ENCODE results near the gene CNTN5.

CNTN5 gene

DNA sequence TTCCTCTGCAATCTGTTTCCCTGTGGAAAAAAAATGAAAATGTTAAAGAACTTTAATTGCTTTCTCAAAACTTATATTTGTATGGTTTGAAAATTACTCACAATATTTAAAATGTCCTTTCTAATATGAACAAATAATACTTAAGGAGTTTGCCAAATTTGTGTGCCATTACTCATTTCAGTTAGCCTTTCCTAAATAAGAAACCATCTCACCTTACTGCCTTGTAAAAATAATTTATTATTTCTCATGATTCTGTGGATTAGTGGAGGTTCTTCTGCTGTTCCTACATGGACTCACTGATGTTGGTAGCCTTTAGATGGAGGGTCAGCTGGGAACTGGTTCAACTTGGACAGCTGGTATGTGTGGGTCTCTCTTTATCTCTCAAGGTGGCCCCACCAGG lies 428.6 kb downstream of the CNTN5 start:
- Histone ChIP-seq H3K27me3 (ENCODE audit: control insufficient read depth in 2 of 2, insufficient read depth in 2 of 2, low read length in 2 of 2) (no peaks in the 10 kb centered on the region), H3K36me3 (ENCODE audit: control insufficient read depth in 2 of 2, insufficient read depth in 2 of 2, low read length in 2 of 2) (no peaks in the 10 kb centered on the region), H3K9ac (ENCODE audit: low read depth in 1 of 2, low read length in 2 of 2) (no peak overlapping the region), H3K4me1 (ENCODE audit: control insufficient read depth in 2 of 2, insufficient read depth in 2 of 2, low read length in 2 of 2) (no peaks in the 10 kb centered on the region), H3K9me3 (ENCODE audit: control insufficient read depth in 2 of 2, low read length in 2 of 2) (no peaks in the 10 kb centered on the region), H3K27ac (ENCODE audit: low read depth in 2 of 2, low read length in 2 of 2) (no peak overlapping the region), H3K4me3 (ENCODE audit: low read length in 2 of 2) (no peak overlapping the region)

GRCh38 chr11:99452075-99452474 lies 431.3 kb downstream of the CNTN5 start:
- no peaks in the 10 kb centered on the region for H3K9me3 ChIP-seq (ENCODE audit: control insufficient read depth in 2 of 2, low read length in 2 of 2)

DNA sequence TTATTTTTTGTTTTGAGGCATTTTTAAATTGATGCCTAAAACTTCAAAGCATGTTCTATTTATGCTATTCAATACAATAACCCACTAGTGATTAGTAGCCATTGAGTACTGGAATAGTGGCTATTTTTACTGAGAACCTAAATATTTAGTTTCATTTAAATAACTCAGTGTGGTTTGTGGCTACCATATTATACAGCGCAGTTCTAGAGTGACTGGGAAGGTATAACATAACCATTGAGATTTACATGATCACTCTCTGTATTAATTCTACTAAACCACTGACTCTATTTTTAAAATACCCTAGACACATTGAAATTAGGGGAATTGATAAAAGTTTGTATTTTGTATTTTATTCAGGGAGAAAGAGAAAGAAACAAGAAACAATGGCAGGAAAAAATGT lies 441.2 kb downstream of the CNTN5 start:
- Histone ChIP-seq H3K36me3 (ENCODE audit: control insufficient read depth in 2 of 2, insufficient read depth in 2 of 2, low read length in 2 of 2) (no peaks in the 10 kb centered on the region), H3K27me3 (ENCODE audit: control insufficient read depth in 2 of 2, insufficient read depth in 2 of 2, low read length in 2 of 2) (no peaks in the 10 kb centered on the region), H3K9ac (ENCODE audit: low read depth in 1 of 2, low read length in 2 of 2) (no peak overlapping the region), H3K4me1 (ENCODE audit: control insufficient read depth in 2 of 2, insufficient read depth in 2 of 2, low read length in 2 of 2) (no peaks in the 10 kb centered on the region), H3K4me3 (ENCODE audit: low read length in 2 of 2) (no peak overlapping the region), H3K27ac (ENCODE audit: low read depth in 2 of 2, low read length in 2 of 2) (no peak overlapping the region), H3K9me3 (ENCODE audit: control insufficient read depth in 2 of 2, low read length in 2 of 2) (no peaks in the 10 kb centered on the region)

More at GRCh38 chr11:99452075-99452474, 431.3 kb downstream of the CNTN5 start:
- Histone ChIP-seq H3K9ac (ENCODE audit: low read depth in 1 of 2, low read length in 2 of 2) (no peak overlapping the region), H3K4me3 (ENCODE audit: low read length in 2 of 2) (no peak overlapping the region), H3K27ac (ENCODE audit: low read depth in 2 of 2, low read length in 2 of 2) (no peak overlapping the region), H3K4me1 (ENCODE audit: control insufficient read depth in 2 of 2, insufficient read depth in 2 of 2, low read length in 2 of 2) (no peaks in the 10 kb centered on the region), H3K36me3 (ENCODE audit: control insufficient read depth in 2 of 2, insufficient read depth in 2 of 2, low read length in 2 of 2) (no peaks in the 10 kb centered on the region), H3K27me3 (ENCODE audit: control insufficient read depth in 2 of 2, insufficient read depth in 2 of 2, low read length in 2 of 2) (no peaks in the 10 kb centered on the region)

GRCh38 chr11:99464985-99465384 lies 444.2 kb downstream of the CNTN5 start:
- no peaks in the 10 kb centered on the region for H3K36me3 ChIP-seq (ENCODE audit: control insufficient read depth in 2 of 2, insufficient read depth in 2 of 2, low read length in 2 of 2)
- no peak overlapping the region for H3K27ac ChIP-seq (ENCODE audit: low read depth in 2 of 2, low read length in 2 of 2)
- no peaks in the 10 kb centered on the region for H3K27me3 ChIP-seq (ENCODE audit: control insufficient read depth in 2 of 2, insufficient read depth in 2 of 2, low read length in 2 of 2)
- no peaks in the 10 kb centered on the region for H3K9me3 ChIP-seq (ENCODE audit: control insufficient read depth in 2 of 2, low read length in 2 of 2)
- H3K9ac ChIP-seq (ENCODE audit: low read depth in 1 of 2, low read length in 2 of 2) = no peak overlapping the region
- H3K4me1 ChIP-seq (ENCODE audit: control insufficient read depth in 2 of 2, insufficient read depth in 2 of 2, low read length in 2 of 2) = no peaks in the 10 kb centered on the region
- no peak overlapping the region for H3K4me3 ChIP-seq (ENCODE audit: low read length in 2 of 2)

DNA sequence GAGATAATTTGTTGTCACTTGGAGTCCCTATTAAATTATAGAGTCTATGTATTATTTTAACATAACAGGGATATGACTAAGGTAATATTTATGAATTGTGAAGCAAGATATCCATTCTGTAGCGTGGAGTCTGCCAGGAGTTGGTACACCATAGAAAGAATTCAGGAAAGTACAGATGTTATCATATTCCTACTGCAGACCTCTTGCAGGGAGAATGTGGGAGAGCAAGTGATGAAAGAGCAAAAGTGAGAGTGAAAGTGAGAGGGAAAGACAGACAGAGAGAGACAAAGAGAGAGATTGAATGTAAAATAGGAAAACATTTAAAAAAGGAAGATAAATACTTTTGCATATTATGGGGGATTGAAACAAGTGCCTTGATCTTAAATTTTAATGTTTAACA lies 468.8 kb downstream of the CNTN5 start:
- H3K27me3 ChIP-seq (ENCODE audit: control insufficient read depth in 2 of 2, insufficient read depth in 2 of 2, low read length in 2 of 2) = no peaks in the 10 kb centered on the region
- no peaks in the 10 kb centered on the region for H3K9me3 ChIP-seq (ENCODE audit: control insufficient read depth in 2 of 2, low read length in 2 of 2)
- H3K36me3 ChIP-seq (ENCODE audit: control insufficient read depth in 2 of 2, insufficient read depth in 2 of 2, low read length in 2 of 2) = no peaks in the 10 kb centered on the region
- no peak overlapping the region for H3K4me3 ChIP-seq (ENCODE audit: low read length in 2 of 2)
- H3K4me1 ChIP-seq (ENCODE audit: control insufficient read depth in 2 of 2, insufficient read depth in 2 of 2, low read length in 2 of 2) = no peaks in the 10 kb centered on the region
- H3K27ac ChIP-seq (ENCODE audit: low read depth in 2 of 2, low read length in 2 of 2) = no peak overlapping the region
- H3K9ac ChIP-seq (ENCODE audit: low read depth in 1 of 2, low read length in 2 of 2) = no peak overlapping the region

- Histone ChIP-seq H3K9ac (ENCODE audit: low read depth in 1 of 2, low read length in 2 of 2) (no peak overlapping the region), H3K27me3 (ENCODE audit: control insufficient read depth in 2 of 2, insufficient read depth in 2 of 2, low read length in 2 of 2) (no peaks in the 10 kb centered on the region), H3K9me3 (ENCODE audit: control insufficient read depth in 2 of 2, low read length in 2 of 2) (no peaks in the 10 kb centered on the region), H3K27ac (ENCODE audit: low read depth in 2 of 2, low read length in 2 of 2) (no peak overlapping the region), H3K36me3 (ENCODE audit: control insufficient read depth in 2 of 2, insufficient read depth in 2 of 2, low read length in 2 of 2) (no peaks in the 10 kb centered on the region), H3K4me3 (ENCODE audit: low read length in 2 of 2) (no peak overlapping the region), H3K4me1 (ENCODE audit: control insufficient read depth in 2 of 2, insufficient read depth in 2 of 2, low read length in 2 of 2) (no peaks in the 10 kb centered on the region)
Measured at GRCh38 chr11:99494065-99494464, 473.3 kb downstream of the CNTN5 start.

- no peak overlapping the region for H3K27ac ChIP-seq (ENCODE audit: low read depth in 2 of 2, low read length in 2 of 2)
- no peaks in the 10 kb centered on the region for H3K4me1 ChIP-seq (ENCODE audit: control insufficient read depth in 2 of 2, insufficient read depth in 2 of 2, low read length in 2 of 2)
- no peaks in the 10 kb centered on the region for H3K27me3 ChIP-seq (ENCODE audit: control insufficient read depth in 2 of 2, insufficient read depth in 2 of 2, low read length in 2 of 2)
- no peaks in the 10 kb centered on the region for H3K9me3 ChIP-seq (ENCODE audit: control insufficient read depth in 2 of 2, low read length in 2 of 2)
- no peak overlapping the region for H3K4me3 ChIP-seq (ENCODE audit: low read length in 2 of 2)
- no peaks in the 10 kb centered on the region for H3K36me3 ChIP-seq (ENCODE audit: control insufficient read depth in 2 of 2, insufficient read depth in 2 of 2, low read length in 2 of 2)
- no peak overlapping the region for H3K9ac ChIP-seq (ENCODE audit: low read depth in 1 of 2, low read length in 2 of 2)
Measured at GRCh38 chr11:99501655-99502054, 480.9 kb downstream of the CNTN5 start.

DNA sequence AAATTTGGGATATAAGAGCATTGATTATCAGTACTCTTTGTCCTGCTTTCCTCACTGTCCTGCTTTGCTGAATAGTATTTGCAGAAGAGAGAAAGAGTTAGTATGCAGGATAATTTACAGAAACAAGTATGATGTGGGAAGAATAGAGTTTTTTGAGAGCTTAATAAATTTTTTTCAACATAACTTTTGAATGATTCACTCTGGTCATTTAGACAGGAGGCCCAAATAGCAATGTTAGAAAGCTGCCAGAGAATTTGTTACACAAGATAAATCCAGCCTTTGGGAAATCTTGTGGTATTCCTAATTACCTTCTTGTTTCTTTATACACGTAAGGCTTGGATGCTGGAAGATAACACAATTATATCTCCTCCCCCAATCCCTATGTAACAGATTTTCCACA lies 484.6 kb downstream of the CNTN5 start:
- H3K4me1 ChIP-seq (ENCODE audit: control insufficient read depth in 2 of 2, insufficient read depth in 2 of 2, low read length in 2 of 2) = no peaks in the 10 kb centered on the region
- H3K9me3 ChIP-seq (ENCODE audit: control insufficient read depth in 2 of 2, low read length in 2 of 2) = peaks cover 0 to 1% of the 10 kb centered on the region in 2 donors
- H3K27ac ChIP-seq (ENCODE audit: low read depth in 2 of 2, low read length in 2 of 2) = no peak overlapping the region
- no peak overlapping the region for H3K9ac ChIP-seq (ENCODE audit: low read depth in 1 of 2, low read length in 2 of 2)
- no peaks in the 10 kb centered on the region for H3K27me3 ChIP-seq (ENCODE audit: control insufficient read depth in 2 of 2, insufficient read depth in 2 of 2, low read length in 2 of 2)
- H3K36me3 ChIP-seq (ENCODE audit: control insufficient read depth in 2 of 2, insufficient read depth in 2 of 2, low read length in 2 of 2) = no peaks in the 10 kb centered on the region
- no peak overlapping the region for H3K4me3 ChIP-seq (ENCODE audit: low read length in 2 of 2)

- H3K27ac ChIP-seq (ENCODE audit: low read depth in 2 of 2, low read length in 2 of 2) = no peak overlapping the region
- peaks cover 0 to 4% of the 10 kb centered on the region in 2 donors for H3K9me3 ChIP-seq (ENCODE audit: control insufficient read depth in 2 of 2, low read length in 2 of 2)
- H3K9ac ChIP-seq (ENCODE audit: low read depth in 1 of 2, low read length in 2 of 2) = no peak overlapping the region
- H3K27me3 ChIP-seq (ENCODE audit: control insufficient read depth in 2 of 2, insufficient read depth in 2 of 2, low read length in 2 of 2) = no peaks in the 10 kb centered on the region
- H3K4me1 ChIP-seq (ENCODE audit: control insufficient read depth in 2 of 2, insufficient read depth in 2 of 2, low read length in 2 of 2) = no peaks in the 10 kb centered on the region
- no peaks in the 10 kb centered on the region for H3K36me3 ChIP-seq (ENCODE audit: control insufficient read depth in 2 of 2, insufficient read depth in 2 of 2, low read length in 2 of 2)
- no peak overlapping the region for H3K4me3 ChIP-seq (ENCODE audit: low read length in 2 of 2)
Measured at GRCh38 chr11:99505831-99506230, 485.1 kb downstream of the CNTN5 start.

DNA sequence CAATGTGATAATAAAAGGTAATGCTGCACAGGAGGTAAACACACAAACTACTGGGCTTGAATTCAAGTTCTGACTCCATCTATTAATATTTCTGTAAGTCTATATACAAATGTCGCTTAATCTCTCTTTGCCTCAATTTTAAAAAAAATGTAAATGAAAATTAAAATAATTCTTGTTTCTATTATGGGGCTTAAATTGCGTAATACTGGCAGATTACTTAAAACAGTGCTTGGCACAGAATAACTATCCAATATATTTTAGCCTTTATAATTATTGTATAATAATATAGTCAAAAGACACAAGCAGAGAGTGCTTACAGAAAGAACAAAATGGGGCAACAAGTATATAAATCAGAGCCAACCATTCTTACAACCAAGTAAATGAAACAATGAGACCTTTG lies 489.1 kb downstream of the CNTN5 start:
- Histone ChIP-seq H3K27me3 (ENCODE audit: control insufficient read depth in 2 of 2, insufficient read depth in 2 of 2, low read length in 2 of 2) (no peaks in the 10 kb centered on the region), H3K36me3 (ENCODE audit: control insufficient read depth in 2 of 2, insufficient read depth in 2 of 2, low read length in 2 of 2) (no peaks in the 10 kb centered on the region), H3K4me1 (ENCODE audit: control insufficient read depth in 2 of 2, insufficient read depth in 2 of 2, low read length in 2 of 2) (no peaks in the 10 kb centered on the region), H3K9me3 (ENCODE audit: control insufficient read depth in 2 of 2, low read length in 2 of 2) (peaks cover 0 to 4% of the 10 kb centered on the region in 2 donors), H3K9ac (ENCODE audit: low read depth in 1 of 2, low read length in 2 of 2) (no peak overlapping the region), H3K4me3 (ENCODE audit: low read length in 2 of 2) (no peak overlapping the region), H3K27ac (ENCODE audit: low read depth in 2 of 2, low read length in 2 of 2) (no peak overlapping the region)

DNA sequence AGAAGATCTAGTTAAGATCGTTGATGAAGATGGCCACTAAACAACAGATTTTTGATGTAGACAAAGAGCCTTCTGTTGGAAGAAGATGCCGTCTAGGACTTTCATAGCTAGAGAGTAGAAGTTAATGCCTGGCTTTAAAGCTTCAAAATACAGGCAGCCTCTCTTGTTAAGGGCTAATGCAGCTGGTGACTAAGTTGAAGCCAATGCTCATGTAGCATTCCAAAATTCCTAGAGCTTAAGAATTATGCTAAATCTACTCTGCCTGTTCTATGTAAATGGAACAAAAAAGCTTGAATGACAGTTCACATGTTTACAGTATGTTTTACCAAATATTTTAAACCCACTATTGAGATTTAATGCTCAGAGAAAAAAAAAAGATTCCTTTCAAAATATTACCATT lies 492.6 kb downstream of the CNTN5 start:
- Histone ChIP-seq H3K4me1 (ENCODE audit: control insufficient read depth in 2 of 2, insufficient read depth in 2 of 2, low read length in 2 of 2) (no peaks in the 10 kb centered on the region), H3K9me3 (ENCODE audit: control insufficient read depth in 2 of 2, low read length in 2 of 2) (peaks cover 0 to 4% of the 10 kb centered on the region in 2 donors), H3K9ac (ENCODE audit: low read depth in 1 of 2, low read length in 2 of 2) (no peak overlapping the region), H3K27ac (ENCODE audit: low read depth in 2 of 2, low read length in 2 of 2) (no peak overlapping the region), H3K4me3 (ENCODE audit: low read length in 2 of 2) (no peak overlapping the region), H3K36me3 (ENCODE audit: control insufficient read depth in 2 of 2, insufficient read depth in 2 of 2, low read length in 2 of 2) (no peaks in the 10 kb centered on the region), H3K27me3 (ENCODE audit: control insufficient read depth in 2 of 2, insufficient read depth in 2 of 2, low read length in 2 of 2) (no peaks in the 10 kb centered on the region)
